Measurements from ENCODE around the gene SLC25A38. TPM values are rescaled to one million over a fixed set of nuclear protein-coding genes. Genes with fewer than 3 reads are reported as not detected.

The SLC25A38 gene
- total RNA-seq, 2 experiments from 2014 or later, result 43.2 to 44.7 TPM

- peaks cover 4% of the 10 kb centered on the region for H3K27me3 Mint-ChIP-seq
- POLR2A ChIA-PET, result no interaction called here
- intact Hi-C loops (cut with DNase I, micrococcal nuclease), result no loop called here
- H3K27ac Mint-ChIP-seq, result no peak overlapping the region
- Histone ChIP-seq H3K4me3 (ENCODE audit: low read length) (no peak overlapping the region), H3K27me3 (ENCODE audit: control insufficient read depth in 1 of 2, insufficient read depth in 2 of 2, low read length in 2 of 2) (no peaks in the 10 kb centered on the region), H3K27ac (ENCODE audit: low read depth in 1 of 2, low read length in 2 of 2) (no peak overlapping the region), H3K4me1 (ENCODE audit: insufficient read depth, low read length) (peaks cover 2% of the 10 kb centered on the region), H3K36me3 (ENCODE audit: insufficient read depth, low read length) (no peaks in the 10 kb centered on the region), H3K9me3 (ENCODE audit: control insufficient read depth in 1 of 2, insufficient read depth in 1 of 2, low read length in 2 of 2) (no peaks in the 10 kb centered on the region)
- peaks cover 7% of the 10 kb centered on the region for H3K4me1 Mint-ChIP-seq (ENCODE audit: low read depth)
- no peaks in the 10 kb centered on the region for H3K9me3 Mint-ChIP-seq
- no peak for ATAC-seq (ENCODE audit: poor library complexity)
- no peak for DNase-seq
- CTCF ChIA-PET, result no interaction called here
- no peak overlapping the region for H3K4me3 Mint-ChIP-seq
- TF ChIP-seq CTCF (IDR thresholded peaks at IDR 0.05), result no peak
- peaks cover 9% of the 10 kb centered on the region for H3K36me3 Mint-ChIP-seq (ENCODE audit: low read depth)
Observed at GRCh38 chr3:39420543-39420942, 37.4 kb downstream of the SLC25A38 start.

GRCh38 chr3:39423436-39423970, 40.3 kb downstream of the SLC25A38 start:
- no peak overlapping the region for H3K4me3 ChIP-seq (ENCODE audit: low read length)
- intact Hi-C loops (cut with DNase I, micrococcal nuclease), result no loop called here
- no peaks in the 10 kb centered on the region for H3K27me3 ChIP-seq (ENCODE audit: control insufficient read depth in 1 of 2, insufficient read depth in 2 of 2, low read length in 2 of 2)
- ATAC-seq (ENCODE audit: poor library complexity), result no peak
- DNase-seq, result no peak
- H3K9me3 ChIP-seq (ENCODE audit: control insufficient read depth in 1 of 2, insufficient read depth in 1 of 2, low read length in 2 of 2), result no peaks in the 10 kb centered on the region
- Mint-ChIP-seq H3K4me3 (no peak overlapping the region), H3K27ac (no peak overlapping the region), H3K36me3 (ENCODE audit: low read depth) (peaks cover 9% of the 10 kb centered on the region), H3K9me3 (no peaks in the 10 kb centered on the region), H3K4me1 (ENCODE audit: low read depth) (no peaks in the 10 kb centered on the region), H3K27me3 (peaks cover 4% of the 10 kb centered on the region)
- no peak overlapping the region for H3K27ac ChIP-seq (ENCODE audit: low read depth in 1 of 2, low read length in 2 of 2)
- no peak for TF ChIP-seq CTCF (IDR thresholded peaks at IDR 0.05)
- H3K4me1 ChIP-seq (ENCODE audit: insufficient read depth, low read length), result no peaks in the 10 kb centered on the region
- ChIA-PET POLR2A (interaction anchor here (0.9 kb wide), 1 partner anchor 16 kb away, joined by 3 read pairs; no protein-coding TSS in a partner anchor), CTCF (no interaction called here)
- no peaks in the 10 kb centered on the region for H3K36me3 ChIP-seq (ENCODE audit: insufficient read depth, low read length)

- Histone ChIP-seq H3K4me1 (ENCODE audit: insufficient read depth, low read length) (no peaks in the 10 kb centered on the region), H3K27ac (ENCODE audit: low read depth in 1 of 2, low read length in 2 of 2) (no peak overlapping the region), H3K27me3 (ENCODE audit: control insufficient read depth in 1 of 2, insufficient read depth in 2 of 2, low read length in 2 of 2) (no peaks in the 10 kb centered on the region), H3K36me3 (ENCODE audit: insufficient read depth, low read length) (no peaks in the 10 kb centered on the region), H3K9me3 (ENCODE audit: control insufficient read depth in 1 of 2, insufficient read depth in 1 of 2, low read length in 2 of 2) (no peaks in the 10 kb centered on the region), H3K4me3 (ENCODE audit: low read length) (no peak overlapping the region)
- POLR2A ChIA-PET, result no interaction called here
- Mint-ChIP-seq H3K4me3 (no peak overlapping the region), H3K27ac (no peak overlapping the region), H3K36me3 (ENCODE audit: low read depth) (no peaks in the 10 kb centered on the region), H3K4me1 (ENCODE audit: low read depth) (no peaks in the 10 kb centered on the region), H3K9me3 (no peaks in the 10 kb centered on the region), H3K27me3 (peaks cover 7% of the 10 kb centered on the region)
- CTCF ChIA-PET, result no interaction called here
- ATAC-seq (ENCODE audit: poor library complexity), result no peak
- no peak for DNase-seq
- TF ChIP-seq CTCF (IDR thresholded peaks at IDR 0.05), result no peak
- intact Hi-C loops (cut with DNase I, micrococcal nuclease), result no loop called here
Observed at GRCh38 chr3:39426312-39426711, 43.1 kb downstream of the SLC25A38 start.

All from CD4-positive, alpha-beta T cell (primary cell).